GM18526 (cell line): ENCODE measurements around the gene HNRNPH1.
A peak's percentile ranks its signal among the peaks of the same experiment; 100 is the strongest.

ENCODE experiments used
- POLR2A ChIP-seq: IDR thresholded peaks from 3 replicates; pipeline ENCODE4 v1.6.1; 2011; ENCODE audit not compliant: insufficient read length; ENCODE audit errors: extremely low read depth

HNRNPH1 gene

DNA sequence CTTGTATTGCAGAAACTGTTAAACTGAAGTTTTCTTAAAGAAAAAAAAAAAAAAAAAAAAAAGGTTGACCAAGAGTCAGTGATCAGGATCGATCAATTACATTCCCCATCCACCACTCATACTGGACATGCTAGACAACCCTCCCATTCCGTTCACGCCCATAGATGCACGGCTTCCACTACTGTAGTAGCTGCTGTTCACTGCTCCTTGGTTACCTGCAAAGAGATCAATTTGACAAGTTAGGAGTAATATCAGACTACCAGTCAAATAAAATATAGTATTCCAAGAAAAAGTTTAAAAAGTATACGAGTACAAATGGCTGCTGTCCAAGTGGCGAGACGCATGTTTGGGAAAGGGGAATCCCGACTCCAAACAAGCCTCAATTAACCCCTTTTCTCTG is 8.7 kb downstream of the HNRNPH1 start:
- TF ChIP-seq POLR2A: no peak

DNA sequence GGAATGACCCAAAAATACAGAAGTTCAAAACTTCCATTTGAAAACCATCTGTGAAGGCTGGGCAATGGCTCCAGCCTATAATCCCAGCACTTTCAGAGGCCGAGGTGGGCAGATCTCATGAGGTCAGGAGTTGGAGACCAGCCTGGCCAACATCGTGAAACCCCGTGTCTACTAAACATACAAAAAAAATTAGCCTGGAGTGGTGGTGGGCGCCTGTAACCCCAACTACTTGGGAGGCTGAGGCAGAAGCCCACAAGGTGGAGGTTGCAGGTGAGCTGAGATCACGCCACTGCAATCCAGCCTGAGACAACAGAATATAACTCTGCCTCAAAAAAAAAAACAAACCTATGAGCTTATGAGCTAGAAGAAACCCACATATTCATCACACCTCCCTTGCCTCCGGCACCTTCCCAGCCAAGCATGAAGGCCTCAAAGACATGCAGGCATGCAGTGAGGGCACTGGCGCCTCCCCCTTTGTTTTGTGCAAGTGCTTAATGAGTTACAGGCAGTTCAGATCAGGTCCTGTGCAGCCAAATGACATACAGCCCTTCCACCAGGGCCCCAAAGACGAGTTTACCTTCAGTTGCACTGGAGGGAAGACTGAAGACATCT is 9.9 kb downstream of the HNRNPH1 start:
- TF ChIP-seq POLR2A: peak; percentile 27

- TF ChIP-seq POLR2A: no peak
These were observed 10.7 kb downstream of the HNRNPH1 start for GRCh38 chr5:179612577-179613459.

GRCh38 chr5:179610903-179611265 is 12.6 kb downstream of the HNRNPH1 start:
- peak; percentile 5 for TF ChIP-seq POLR2A

- TF ChIP-seq POLR2A: peak; percentile 33
These were observed 13.2 kb downstream of the HNRNPH1 start for GRCh38 chr5:179610109-179610902.

DNA sequence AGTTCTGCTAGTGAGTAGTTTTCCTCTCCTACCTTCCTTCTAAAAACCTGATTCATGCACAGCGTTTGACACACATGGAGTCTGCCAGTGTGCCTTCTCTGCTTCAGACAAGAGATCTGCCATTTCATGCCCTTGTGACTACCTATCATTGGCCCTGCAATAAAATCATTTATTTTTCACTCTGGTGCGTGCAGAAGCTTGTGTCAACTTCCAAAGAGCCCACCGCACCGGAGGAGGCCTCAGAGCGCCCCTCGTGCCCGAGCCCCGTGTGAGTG is 13.7 kb downstream of the HNRNPH1 start:
- no peak for TF ChIP-seq POLR2A

- peak; percentile 16 for TF ChIP-seq POLR2A
These were observed 15.3 kb downstream of the HNRNPH1 start for GRCh38 chr5:179608131-179608581.

GRCh38 chr5:179607160-179607931 is 16.1 kb downstream of the HNRNPH1 start:
- TF ChIP-seq POLR2A: no peak

DNA sequence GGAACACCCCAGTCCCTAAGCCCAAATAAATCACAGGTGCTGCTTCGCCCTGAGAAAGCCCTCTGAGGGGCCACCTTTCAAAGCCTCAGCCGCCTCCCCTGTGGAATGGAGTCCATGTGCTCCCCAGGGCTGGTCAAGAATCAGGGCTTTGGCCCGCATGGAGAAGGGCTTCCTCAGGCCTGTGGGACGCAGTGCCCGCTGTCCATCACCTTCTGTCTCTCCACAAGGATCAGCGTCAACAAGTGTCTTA is 16.6 kb downstream of the HNRNPH1 start:
- TF ChIP-seq POLR2A: no peak

DNA sequence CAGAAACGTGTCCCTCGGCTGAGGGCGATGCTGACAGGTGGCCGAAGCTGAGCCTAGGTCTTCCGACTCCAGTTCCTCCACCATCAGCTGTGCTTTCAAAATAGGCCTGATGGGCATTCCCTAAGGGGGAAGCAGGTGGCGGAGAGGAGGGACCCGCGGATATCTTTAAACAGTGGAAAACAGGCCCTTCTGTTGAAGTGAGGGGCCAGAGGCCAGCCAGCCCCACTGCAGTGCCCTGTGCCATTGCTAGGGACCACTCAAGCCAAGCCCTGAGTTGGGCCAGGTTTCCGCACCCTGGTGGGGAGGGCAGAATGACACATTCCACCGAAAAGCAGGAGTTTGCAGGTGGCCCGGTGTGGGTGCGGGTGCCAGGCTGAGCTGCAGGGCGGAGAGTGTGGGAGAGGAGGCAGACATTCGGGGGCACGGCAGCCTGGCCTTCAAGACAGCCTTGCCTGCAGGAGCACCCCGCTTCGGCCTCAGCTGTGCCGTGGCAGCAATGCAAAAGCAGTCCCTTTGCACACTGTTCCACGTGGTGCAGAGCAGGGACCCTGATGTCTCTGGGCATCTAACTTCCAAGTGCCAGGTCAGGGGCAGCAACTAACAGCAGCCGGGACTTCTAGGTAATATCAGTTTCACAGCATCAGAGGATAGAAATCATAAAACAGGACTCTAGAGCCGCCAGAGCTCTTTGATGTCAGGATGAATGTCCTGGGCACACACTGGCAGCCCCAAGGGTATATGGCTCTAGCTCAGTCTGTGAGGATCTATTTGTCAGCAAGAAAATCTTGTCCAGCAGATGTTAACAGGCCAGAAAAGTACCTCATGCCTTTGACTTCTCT is 17.2 kb downstream of the HNRNPH1 start:
- TF ChIP-seq POLR2A: no peak

DNA sequence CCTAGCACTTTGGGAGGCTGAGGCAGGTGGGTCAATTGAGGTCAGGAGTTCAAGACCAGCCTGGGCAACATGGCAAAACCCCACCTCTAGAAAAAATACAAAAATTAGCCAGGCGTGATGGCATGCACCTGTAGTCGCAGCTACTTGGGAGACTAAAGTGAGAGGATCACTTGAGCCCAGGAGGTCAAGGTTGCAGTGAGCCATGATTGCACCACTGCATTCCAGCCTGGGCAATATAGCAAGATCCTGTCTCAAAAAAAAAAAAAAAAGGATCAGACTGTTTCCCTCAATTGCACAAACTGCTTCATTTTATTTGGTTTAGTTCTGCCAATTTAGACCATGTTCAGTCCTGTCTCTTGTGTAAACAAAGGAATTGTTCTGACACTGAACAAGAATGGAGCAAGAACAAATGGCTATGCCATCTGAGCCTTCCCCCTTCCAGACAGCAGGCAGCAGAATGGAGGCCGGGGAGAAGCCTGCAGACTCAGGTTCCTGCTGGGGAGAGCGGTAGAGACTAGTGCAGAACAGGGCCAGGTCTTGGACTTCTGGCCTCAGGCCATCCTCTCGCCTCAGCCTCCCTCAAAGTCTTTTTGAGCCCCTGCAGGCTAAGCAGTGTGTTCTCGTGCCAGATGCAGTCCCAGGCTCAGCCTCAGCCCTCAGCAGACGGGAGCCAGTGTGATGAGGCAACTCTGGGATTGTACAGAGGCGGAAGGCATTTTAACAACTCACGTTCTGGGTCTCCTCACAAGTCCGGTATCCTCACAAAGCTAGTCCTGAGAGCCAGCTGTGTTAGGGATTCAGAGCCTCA is 18.2 kb downstream of the HNRNPH1 start:
- no peak for TF ChIP-seq POLR2A

GRCh38 chr5:179603308-179603707 is 20.2 kb downstream of the HNRNPH1 start:
- no peak for TF ChIP-seq POLR2A

GRCh38 chr5:179601871-179602625 is 21.4 kb downstream of the HNRNPH1 start:
- no peak for TF ChIP-seq POLR2A

DNA sequence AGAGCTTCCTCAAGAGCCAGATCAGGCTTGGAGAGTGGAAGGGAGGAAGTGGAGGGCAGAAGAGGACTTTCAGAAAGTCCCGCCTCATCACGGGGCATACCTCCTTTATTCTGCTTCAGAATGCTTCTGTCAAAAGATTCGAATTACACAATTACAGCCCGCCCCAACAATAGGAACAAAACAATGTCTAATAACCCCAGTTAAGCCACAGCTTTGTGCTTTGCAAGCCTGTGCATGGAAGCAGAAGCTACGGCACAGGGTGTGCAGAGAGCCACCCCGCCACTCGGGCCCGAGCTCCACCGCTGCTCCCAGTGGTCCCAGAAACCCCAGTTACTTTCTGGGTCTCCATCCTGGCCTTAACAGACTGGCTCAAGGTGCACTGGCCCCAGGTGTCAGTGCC is 23.5 kb downstream of the HNRNPH1 start:
- no peak for TF ChIP-seq POLR2A

- TF ChIP-seq POLR2A: no peak
These were observed 23.9 kb downstream of the HNRNPH1 start for GRCh38 chr5:179599566-179599965.
